HG03354 (cell line): Measurements from ENCODE around the gene ITGA5.

Experiments used
- ATAC-seq: cut with Tn5 transposase; IDR thresholded peaks from one replicate; pipeline ENCODE4 v1.9.1; 2021; ENCODE audit warnings: mild to moderate bottlenecking; ENCODE audit not compliant: unreplicated experiment, poor library complexity, severe bottlenecking

The ITGA5 gene

GRCh38 chr12:54392485-54393206 is 26.4 kb downstream of the ITGA5 start:
- ATAC-seq: no peak

GRCh38 chr12:54390668-54391551 is 28.2 kb downstream of the ITGA5 start:
- peak; percentile 69 for ATAC-seq

- ATAC-seq: no peak
Measured at GRCh38 chr12:54390176-54390667, 28.8 kb downstream of the ITGA5 start.

GRCh38 chr12:54389607-54390175 is 29.4 kb downstream of the ITGA5 start:
- ATAC-seq: no peak

GRCh38 chr12:54389134-54389508 is 29.9 kb downstream of the ITGA5 start:
- ATAC-seq: no peak

- no peak for ATAC-seq
Measured at GRCh38 chr12:54388237-54389133, 30.6 kb downstream of the ITGA5 start.

- ATAC-seq: no peak
Measured at GRCh38 chr12:54387114-54387467, 32.0 kb downstream of the ITGA5 start.

GRCh38 chr12:54386403-54387113 is 32.5 kb downstream of the ITGA5 start:
- ATAC-seq: no peak

GRCh38 chr12:54385251-54385914 is 33.7 kb downstream of the ITGA5 start:
- ATAC-seq: peak; percentile 63

- ATAC-seq: peak; percentile 42
Measured at GRCh38 chr12:54384591-54385041, 34.5 kb downstream of the ITGA5 start, which contains the start of gene ZNF385A. ZNF385A (minus strand) TSS chr12:54384733; CDS start chr12:54384514, 219 bp downstream.

- ATAC-seq: no peak
Measured at GRCh38 chr12:54383041-54383609, 35.9 kb downstream of the ITGA5 start.

GRCh38 chr12:54381136-54381535 is 37.9 kb downstream of the ITGA5 start:
- ATAC-seq: no peak

GRCh38 chr12:54379398-54380201 is 39.5 kb downstream of the ITGA5 start:
- peak; percentile 78 for ATAC-seq

GRCh38 chr12:54378796-54379397 is 40.2 kb downstream of the ITGA5 start:
- ATAC-seq: no peak

- no peak for ATAC-seq
Measured at GRCh38 chr12:54377797-54378515, 41.1 kb downstream of the ITGA5 start.

- ATAC-seq: no peak
Measured at GRCh38 chr12:54377007-54377406, 42.1 kb downstream of the ITGA5 start.
